Non-pigmented ciliary epithelial cell (primary cell): ENCODE measurements around the gene GPC1.

Experiments used
- DNase-seq: peaks from one replicate; pipeline ENCODE4 v3.0.0-alpha.2; 2010; ENCODE audit warnings: low read depth

The GPC1 gene

DNA sequence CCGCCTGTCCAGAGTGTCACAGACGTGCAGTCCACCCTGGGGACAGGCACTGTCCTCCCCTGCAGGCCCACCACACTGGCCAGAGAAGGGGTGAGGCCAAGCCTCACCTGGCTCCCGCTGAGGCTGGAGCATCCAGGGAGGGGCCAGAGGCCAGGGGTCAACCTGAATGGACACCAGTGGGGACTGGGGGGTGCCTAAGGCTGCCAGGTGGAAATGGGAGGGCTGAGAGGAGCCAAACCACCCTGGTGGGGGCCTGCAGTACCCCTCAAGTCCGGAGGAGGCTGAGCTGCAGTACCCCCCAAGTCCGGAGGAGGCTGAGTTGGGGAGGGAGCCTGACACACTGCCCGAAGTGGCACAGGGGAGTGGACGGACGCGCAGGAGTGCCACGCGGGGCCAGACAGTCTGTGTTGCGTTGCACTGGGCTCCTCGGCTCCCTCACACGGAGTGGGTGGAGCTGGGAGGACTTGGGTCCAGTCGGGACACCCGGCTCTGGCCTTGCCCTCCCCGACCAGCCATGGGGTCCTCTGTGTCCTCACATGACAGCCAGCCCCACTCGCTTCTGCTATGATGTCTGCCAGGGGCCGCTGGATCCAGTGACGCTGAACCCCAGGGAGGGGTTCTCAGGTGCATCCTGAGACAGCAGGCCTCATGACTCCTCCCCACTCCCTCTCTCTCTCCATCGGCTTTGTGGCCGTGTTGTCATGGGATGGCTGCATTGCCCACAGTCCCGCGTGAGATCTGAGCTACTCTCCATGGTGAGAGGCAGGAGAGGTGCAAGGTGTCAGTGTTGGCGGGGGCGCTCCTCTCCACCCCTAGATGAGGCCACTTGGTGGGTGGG, 22.3 kb upstream of the GPC1 start:
- DNase-seq, result no peak

- DNase-seq, result no peak
Observed at GRCh38 chr2:240413813-240414429, 21.5 kb upstream of the GPC1 start.

DNA sequence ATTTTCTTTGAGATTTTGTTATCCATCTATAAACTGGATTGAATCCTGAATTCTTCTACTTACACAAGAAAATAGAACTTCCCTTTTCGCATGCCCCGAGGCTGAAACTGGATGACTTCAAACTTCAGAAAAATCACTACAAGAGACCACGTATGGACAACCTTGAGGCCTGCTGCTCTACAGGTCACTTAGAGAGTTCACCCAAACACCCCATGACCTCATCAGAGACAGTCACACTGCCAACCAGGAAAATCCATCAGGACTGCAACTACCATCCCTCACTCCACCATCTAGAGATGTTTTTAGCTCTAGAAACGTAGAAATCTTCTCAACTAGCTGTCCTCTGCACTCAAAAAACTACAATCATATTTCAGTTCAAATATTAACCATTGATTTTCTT, 18.6 kb upstream of the GPC1 start:
- no peak for DNase-seq

DNA sequence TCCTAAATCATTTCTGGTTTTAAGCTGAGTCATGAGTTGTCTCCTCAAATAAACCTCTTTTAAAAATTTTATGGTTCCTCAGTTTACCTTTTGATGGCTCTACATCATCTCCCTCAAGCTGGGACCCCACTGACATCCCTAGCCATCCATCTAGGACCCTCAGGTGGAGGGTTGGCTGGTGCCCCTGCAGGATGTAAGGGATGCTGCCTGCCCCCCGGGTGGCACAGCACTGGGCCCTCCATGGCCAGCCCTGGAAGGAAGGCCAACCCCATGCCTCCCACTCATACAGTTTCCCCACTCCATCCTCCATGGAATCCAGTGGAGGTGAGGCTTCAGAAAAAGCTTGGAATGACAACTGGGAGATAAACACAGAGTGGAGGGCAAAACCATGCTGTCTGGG, 17.2 kb upstream of the GPC1 start:
- DNase-seq, result no peak

DNA sequence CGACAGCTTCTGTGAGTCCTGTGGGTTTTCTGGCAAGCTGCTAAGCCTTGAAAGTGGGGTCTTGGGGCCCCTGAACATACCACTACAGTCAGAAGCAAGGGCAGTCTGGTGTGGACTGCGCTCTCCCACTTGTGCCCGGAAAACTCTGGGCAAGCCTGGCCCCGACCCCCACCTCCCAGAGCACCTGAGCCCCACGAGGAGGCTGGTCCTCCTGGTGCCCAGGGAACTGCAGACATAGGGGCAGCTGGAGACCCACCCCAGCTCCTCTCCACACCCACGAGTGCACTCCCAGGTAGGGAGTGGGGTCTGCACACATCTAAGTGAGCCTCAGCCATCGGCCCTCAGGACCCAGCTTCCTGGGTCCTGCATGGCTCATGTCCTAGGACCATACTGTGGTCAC, 16.2 kb upstream of the GPC1 start:
- DNase-seq, result no peak

DNA sequence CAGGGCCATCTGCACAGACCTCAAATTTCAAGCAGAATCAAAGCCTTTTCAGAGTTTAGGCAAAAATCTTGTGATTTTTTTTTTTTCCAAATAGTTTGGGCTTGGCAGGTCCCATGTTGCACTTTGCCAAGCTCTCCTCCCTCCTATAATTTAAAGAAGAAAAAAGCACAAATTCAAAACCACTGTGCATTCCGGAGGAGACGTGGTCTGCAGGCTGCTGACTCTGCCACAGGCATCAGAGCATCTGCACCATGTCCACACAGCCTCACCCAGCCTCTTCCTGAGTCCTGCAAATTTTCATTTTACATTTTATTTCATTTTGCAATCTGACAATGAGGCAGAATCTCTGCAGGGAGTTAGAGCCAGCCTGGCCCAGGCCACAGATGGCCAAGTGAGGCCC, 15.7 kb upstream of the GPC1 start:
- no peak for DNase-seq

- DNase-seq, result no peak
Observed at GRCh38 chr2:240420206-240421104, 15.0 kb upstream of the GPC1 start.

DNA sequence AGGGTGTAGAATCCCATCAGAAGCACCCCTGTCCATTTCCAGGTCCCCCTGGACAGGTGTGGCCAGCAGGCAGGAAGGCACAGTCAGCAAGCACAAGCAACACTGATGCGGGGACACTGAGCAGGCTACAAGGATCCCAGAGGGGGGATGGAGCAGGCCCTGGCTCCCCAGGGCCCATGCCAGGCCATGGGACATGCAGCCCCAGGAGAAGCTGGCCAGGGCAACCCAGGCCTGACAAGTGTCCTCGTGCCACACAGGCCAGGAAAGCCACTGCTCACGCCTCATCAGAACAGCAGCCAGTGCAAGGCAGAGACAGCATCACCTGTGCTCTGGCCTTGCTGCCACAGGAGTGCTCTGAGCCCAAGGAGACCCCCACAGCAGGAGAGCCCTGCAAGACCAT, 14.1 kb upstream of the GPC1 start:
- no peak for DNase-seq

- no peak for DNase-seq
Observed at GRCh38 chr2:240422658-240423329, 12.7 kb upstream of the GPC1 start.

GRCh38 chr2:240423788-240424191, 11.7 kb upstream of the GPC1 start:
- no peak for DNase-seq

- no peak for DNase-seq
Observed at GRCh38 chr2:240424341-240425235, 10.9 kb upstream of the GPC1 start.

GRCh38 chr2:240425236-240425615, 10.2 kb upstream of the GPC1 start:
- DNase-seq, result no peak

GRCh38 chr2:240425697-240426096, 9.8 kb upstream of the GPC1 start:
- DNase-seq, result no peak

GRCh38 chr2:240426845-240427721, 8.4 kb upstream of the GPC1 start:
- DNase-seq, result no peak

GRCh38 chr2:240427729-240428128, 7.7 kb upstream of the GPC1 start:
- no peak for DNase-seq

DNA sequence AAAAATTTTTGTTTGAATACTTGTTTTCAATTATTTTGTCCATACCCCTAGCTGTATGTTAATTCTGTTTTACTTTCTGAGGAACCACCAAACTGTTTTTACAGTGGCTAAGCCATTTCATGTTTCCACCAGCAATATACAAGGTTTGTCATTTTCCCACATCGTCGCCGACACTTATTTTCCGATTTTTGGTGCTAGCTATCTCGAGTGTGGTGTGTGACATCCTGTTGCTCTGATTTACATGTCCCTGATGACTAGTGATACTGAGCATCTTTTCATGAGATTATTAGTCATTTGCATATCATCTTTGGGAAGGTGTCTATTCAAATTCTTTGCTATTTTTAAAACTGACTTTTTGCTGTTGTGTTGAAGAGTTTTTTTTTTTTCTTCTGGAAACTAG, 7.2 kb upstream of the GPC1 start:
- DNase-seq, result no peak

- DNase-seq, result no peak
Observed at GRCh38 chr2:240429341-240429871, 6.1 kb upstream of the GPC1 start.

- DNase-seq, result no peak
Observed at GRCh38 chr2:240429872-240430491, 5.5 kb upstream of the GPC1 start.

GRCh38 chr2:240430595-240430994, 4.9 kb upstream of the GPC1 start:
- DNase-seq, result no peak
